H1 (cell line): ENCODE measurements around the gene PAIP1. TPM values are rescaled to one million over a fixed set of nuclear protein-coding genes. Genes with fewer than 3 reads are reported as not detected.

Source experiments
- ASH2L ChIP-seq: fragments of 200-600, 300-600 bp; sonication (generic); IDR thresholded peaks from one replicate; pipeline ENCODE4 v1.7.1; 2017; ENCODE audit warnings: low read length
- CTCF ChIP-seq, 3 experiments: IDR thresholded peaks; 1 replicate in 2 of 3; 2 replicates in 1 of 3; pipeline versions ENCODE4 v1.5.1 to v1.6.1; 2011; ENCODE audit warnings: low read length in 3 of 3, mild to moderate bottlenecking in 3 of 3, inconsistent platforms in 2 of 3, low read depth in 1 of 3, moderate library complexity in 1 of 3; ENCODE audit not compliant: insufficient read depth in 1 of 3; ENCODE audit errors: control extremely low read depth in 1 of 3
- SAP30 ChIP-seq: fragments of 300-600 bp; sonication (generic); IDR thresholded peaks from 2 replicates; pipeline ENCODE4 v1.7.1; 2012; ENCODE audit warnings: low read length, moderate library complexity, mild to moderate bottlenecking, inconsistent platforms; ENCODE audit not compliant: insufficient read depth, insufficient replicate concordance
- SP4 ChIP-seq: IDR thresholded peaks from 2 replicates; pipeline ENCODE4 v1.6.1; 2012; ENCODE audit warnings: low read length, inconsistent platforms
- SRF ChIP-seq: IDR thresholded peaks from 2 replicates; pipeline ENCODE4 v1.6.1; 2011; ENCODE audit warnings: mild to moderate bottlenecking, low read depth, low read length, moderate library complexity
- polyA plus RNA-seq, 7 experiments: library from polyadenylated mRNA; depleted of rRNA in 3 of 7; stranded (reverse) in 5 of 7; unstranded in 2 of 7; fragments of >200 nt in 5 of 7; fragments of 200-250 nt in 2 of 7; gene quantifications; 1 replicate in 5 of 7; 2 replicates in 1 of 7; 4 replicates in 1 of 7; pipeline versions ENCODE4 v1.2.1 to v1.2.3, GENCODE V29; 2011 to 2013; ENCODE audit warnings: missing spikeins in 2 of 7, mixed read lengths in 2 of 7
- total RNA-seq: library from RNA; stranded (reverse); fragmentation: NEBNext Ultra II Directional; extraction: Animal tissue kit (Norgen Biotek cat#: 25700); gene quantifications from 2 replicates; pipeline ENCODE4 v1.2.1, GENCODE V29; 2021

Gene PAIP1
- total and polyA plus RNA-seq, 2 of the 8 experiments (the other 6 are each of a cell fraction or from before 2014, with no cell fraction given) = 62.9 to 89.5 TPM

- TF ChIP-seq CTCF (IDR thresholded peaks at IDR 0.05; ENCODE audit: control extremely low read depth in 1 of 3, insufficient read depth in 1 of 3, low read depth in 1 of 3, low read length in 3 of 3) (no peak), SAP30 (no peak), ASH2L (no peak), SRF (no peak), SP4 (no peak)
These were observed 8.5 kb downstream of the PAIP1 start (continued) for GRCh38 chr5:43548358-43548757.
